Measurements from ENCODE around the gene LIAS. TPM values are rescaled to one million over a fixed set of nuclear protein-coding genes. Genes with fewer than 3 reads are reported as not detected.
"Not testable (repeated sequence)": the region's sequence is repeated elsewhere in the genome, so short reads cannot be mapped to it uniquely, and the experiment has no call there.

Gene LIAS
- total RNA-seq, 1 donor from 2014 or later = 14.0 TPM

- Histone ChIP-seq H3K36me3 (ENCODE audit: control insufficient read depth, insufficient read depth, low read length) (peaks cover 16% of the 10 kb centered on the region), H3K27me3 (ENCODE audit: control insufficient read depth, insufficient read depth, low read length) (no peaks in the 10 kb centered on the region), H3K4me3 (ENCODE audit: low read depth, low read length) (no peak overlapping the region)
- TF ChIP-seq CTCF (IDR thresholded peaks at IDR 0.05; ENCODE audit: insufficient read depth, low read length, severe bottlenecking) = no peak
- no peak for DNase-seq (ENCODE audit: low read depth)
- FAIRE-seq = no peak
Observed at GRCh38 chr4:39510348-39510929, 51.6 kb downstream of the LIAS start.

- not testable (repeated sequence) for H3K27me3 ChIP-seq (ENCODE audit: control insufficient read depth, insufficient read depth, low read length); DNase-seq (ENCODE audit: low read depth); H3K4me3 ChIP-seq (ENCODE audit: low read depth, low read length); FAIRE-seq
- peaks cover 12% of the 10 kb centered on the region for H3K36me3 ChIP-seq (ENCODE audit: control insufficient read depth, insufficient read depth, low read length)
Observed at GRCh38 chr4:39514266-39514665, 55.4 kb downstream of the LIAS start.

GRCh38 chr4:39514888-39515401, 56.1 kb downstream of the LIAS start:
- Histone ChIP-seq H3K36me3 (ENCODE audit: control insufficient read depth, insufficient read depth, low read length) (peaks cover 9% of the 10 kb centered on the region), H3K27me3 (ENCODE audit: control insufficient read depth, insufficient read depth, low read length) (no peaks in the 10 kb centered on the region), H3K4me3 (ENCODE audit: low read depth, low read length) (no peak overlapping the region)
- FAIRE-seq (no peak), DNase-seq (ENCODE audit: low read depth) (peak; percentile 90)
- TF ChIP-seq CTCF (IDR thresholded peaks at IDR 0.05; ENCODE audit: insufficient read depth, low read length, severe bottlenecking) = no peak

GRCh38 chr4:39515669-39516401, 57.0 kb downstream of the LIAS start:
- not testable (repeated sequence) for H3K27me3 ChIP-seq (ENCODE audit: control insufficient read depth, insufficient read depth, low read length); H3K4me3 ChIP-seq (ENCODE audit: low read depth, low read length); DNase-seq (ENCODE audit: low read depth); FAIRE-seq; H3K36me3 ChIP-seq (ENCODE audit: control insufficient read depth, insufficient read depth, low read length)

GRCh38 chr4:39516407-39516966, 57.6 kb downstream of the LIAS start:
- DNase-seq (ENCODE audit: low read depth) (no peak), FAIRE-seq (no peak)
- Histone ChIP-seq H3K27me3 (ENCODE audit: control insufficient read depth, insufficient read depth, low read length) (no peaks in the 10 kb centered on the region), H3K36me3 (ENCODE audit: control insufficient read depth, insufficient read depth, low read length) (peaks cover 7% of the 10 kb centered on the region), H3K4me3 (ENCODE audit: low read depth, low read length) (no peak overlapping the region)
- no peak for TF ChIP-seq CTCF (IDR thresholded peaks at IDR 0.05; ENCODE audit: insufficient read depth, low read length, severe bottlenecking)

GRCh38 chr4:39518484-39518883, 59.6 kb downstream of the LIAS start:
- FAIRE-seq = no peak
- no peak for DNase-seq (ENCODE audit: low read depth)
- Histone ChIP-seq H3K4me3 (ENCODE audit: low read depth, low read length) (no peak overlapping the region), H3K36me3 (ENCODE audit: control insufficient read depth, insufficient read depth, low read length) (peaks cover 2% of the 10 kb centered on the region), H3K27me3 (ENCODE audit: control insufficient read depth, insufficient read depth, low read length) (no peaks in the 10 kb centered on the region)
- TF ChIP-seq CTCF (IDR thresholded peaks at IDR 0.05; ENCODE audit: insufficient read depth, low read length, severe bottlenecking) = no peak

Data from bronchial epithelial cell (primary cell).